ENCODE results near the gene ZRANB3. TPM values are rescaled to one million over a fixed set of nuclear protein-coding genes. Genes with fewer than 3 reads are reported as not detected.

Gene ZRANB3
- total and polyA plus RNA-seq, 4 donors = 2.5 to 7.2 (median 4.1) TPM

DNA sequence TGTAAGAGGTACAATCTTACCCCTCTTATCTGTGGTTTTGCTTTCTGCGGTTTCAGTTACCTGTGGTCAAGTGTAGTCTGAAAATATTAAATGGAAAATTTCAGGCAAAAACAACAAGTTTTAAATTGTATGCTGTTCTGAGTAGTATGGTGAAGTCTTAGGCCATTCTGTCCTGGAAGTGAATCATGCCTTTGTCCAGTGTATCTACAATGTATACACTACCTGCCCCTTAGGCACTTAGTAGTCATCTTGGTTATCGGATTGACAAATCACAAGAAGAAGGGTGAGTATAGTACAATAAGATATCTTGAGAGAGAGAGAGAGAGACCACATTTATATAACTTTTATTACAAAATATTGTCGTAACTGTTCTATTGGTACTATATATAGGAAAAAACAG, 435.4 kb downstream of the ZRANB3 start:
- 95% methylated on average over 3 of the region's 3 CpGs for WGBS

DNA sequence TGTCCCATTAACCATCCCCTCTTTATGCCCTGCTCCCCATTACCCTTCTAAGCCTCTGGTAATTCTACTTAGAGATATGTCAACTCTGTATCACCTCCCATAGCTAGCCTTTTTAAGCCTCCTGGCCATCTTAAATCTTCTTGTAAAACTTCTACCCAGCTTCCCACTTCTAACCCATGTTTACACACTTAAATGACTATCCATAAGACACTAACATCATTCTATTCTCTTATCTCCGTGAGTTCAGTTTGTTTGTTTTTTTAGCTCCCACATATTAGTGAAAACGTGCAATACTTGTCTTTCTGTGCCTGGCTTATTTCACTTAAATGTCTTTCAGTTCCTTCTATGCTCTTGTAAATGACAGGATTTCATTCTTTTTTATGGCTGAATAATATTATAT, 436.5 kb downstream of the ZRANB3 start:
- no peaks in the 10 kb centered on the region for H3K9me3 ChIP-seq (ENCODE audit: control insufficient read depth in 4 of 4, low read length in 3 of 4)
- DNase-seq (ENCODE audit: low spot score) = no peak
- TF ChIP-seq, protein P1, sequence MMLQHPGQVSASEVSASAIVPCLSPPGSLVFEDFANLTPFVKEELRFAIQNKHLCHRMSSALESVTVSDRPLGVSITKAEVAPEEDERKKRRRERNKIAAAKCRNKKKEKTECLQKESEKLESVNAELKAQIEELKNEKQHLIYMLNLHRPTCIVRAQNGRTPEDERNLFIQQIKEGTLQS (IDR thresholded peaks at IDR 0.05) = no peak
- TF ChIP-seq, protein P2, sequence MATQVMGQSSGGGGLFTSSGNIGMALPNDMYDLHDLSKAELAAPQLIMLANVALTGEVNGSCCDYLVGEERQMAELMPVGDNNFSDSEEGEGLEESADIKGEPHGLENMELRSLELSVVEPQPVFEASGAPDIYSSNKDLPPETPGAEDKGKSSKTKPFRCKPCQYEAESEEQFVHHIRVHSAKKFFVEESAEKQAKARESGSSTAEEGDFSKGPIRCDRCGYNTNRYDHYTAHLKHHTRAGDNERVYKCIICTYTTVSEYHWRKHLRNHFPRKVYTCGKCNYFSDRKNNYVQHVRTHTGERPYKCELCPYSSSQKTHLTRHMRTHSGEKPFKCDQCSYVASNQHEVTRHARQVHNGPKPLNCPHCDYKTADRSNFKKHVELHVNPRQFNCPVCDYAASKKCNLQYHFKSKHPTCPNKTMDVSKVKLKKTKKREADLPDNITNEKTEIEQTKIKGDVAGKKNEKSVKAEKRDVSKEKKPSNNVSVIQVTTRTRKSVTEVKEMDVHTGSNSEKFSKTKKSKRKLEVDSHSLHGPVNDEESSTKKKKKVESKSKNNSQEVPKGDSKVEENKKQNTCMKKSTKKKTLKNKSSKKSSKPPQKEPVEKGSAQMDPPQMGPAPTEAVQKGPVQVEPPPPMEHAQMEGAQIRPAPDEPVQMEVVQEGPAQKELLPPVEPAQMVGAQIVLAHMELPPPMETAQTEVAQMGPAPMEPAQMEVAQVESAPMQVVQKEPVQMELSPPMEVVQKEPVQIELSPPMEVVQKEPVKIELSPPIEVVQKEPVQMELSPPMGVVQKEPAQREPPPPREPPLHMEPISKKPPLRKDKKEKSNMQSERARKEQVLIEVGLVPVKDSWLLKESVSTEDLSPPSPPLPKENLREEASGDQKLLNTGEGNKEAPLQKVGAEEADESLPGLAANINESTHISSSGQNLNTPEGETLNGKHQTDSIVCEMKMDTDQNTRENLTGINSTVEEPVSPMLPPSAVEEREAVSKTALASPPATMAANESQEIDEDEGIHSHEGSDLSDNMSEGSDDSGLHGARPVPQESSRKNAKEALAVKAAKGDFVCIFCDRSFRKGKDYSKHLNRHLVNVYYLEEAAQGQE (IDR thresholded peaks at IDR 0.05) = no peak
- TF ChIP-seq NR2F2 (IDR thresholded peaks at IDR 0.05) (no peak), SP1 (IDR thresholded peaks at IDR 0.05) (no peak), FOXA2 (IDR thresholded peaks at IDR 0.05) (no peak), GABPA (IDR thresholded peaks at IDR 0.05 in 1 of 2, conservative IDR thresholded peaks at IDR 0.05 in 1 of 2) (no peak), RAD21 (IDR thresholded peaks at IDR 0.05) (no peak), JUND (IDR thresholded peaks at IDR 0.05) (no peak), RXRA (IDR thresholded peaks at IDR 0.05) (no peak), HNF4G (IDR thresholded peaks at IDR 0.05) (no peak), FOXA1 (IDR thresholded peaks at IDR 0.05) (no peak), EGR1 (IDR thresholded peaks at IDR 0.05; ENCODE audit: low read depth in 2 of 2) (no peak), YY1 (IDR thresholded peaks at IDR 0.05) (no peak), TAF1 (conservative IDR thresholded peaks at IDR 0.05) (no peak), HNF4A (conservative IDR thresholded peaks at IDR 0.05) (no peak)
- TF ChIP-seq, protein P3, sequence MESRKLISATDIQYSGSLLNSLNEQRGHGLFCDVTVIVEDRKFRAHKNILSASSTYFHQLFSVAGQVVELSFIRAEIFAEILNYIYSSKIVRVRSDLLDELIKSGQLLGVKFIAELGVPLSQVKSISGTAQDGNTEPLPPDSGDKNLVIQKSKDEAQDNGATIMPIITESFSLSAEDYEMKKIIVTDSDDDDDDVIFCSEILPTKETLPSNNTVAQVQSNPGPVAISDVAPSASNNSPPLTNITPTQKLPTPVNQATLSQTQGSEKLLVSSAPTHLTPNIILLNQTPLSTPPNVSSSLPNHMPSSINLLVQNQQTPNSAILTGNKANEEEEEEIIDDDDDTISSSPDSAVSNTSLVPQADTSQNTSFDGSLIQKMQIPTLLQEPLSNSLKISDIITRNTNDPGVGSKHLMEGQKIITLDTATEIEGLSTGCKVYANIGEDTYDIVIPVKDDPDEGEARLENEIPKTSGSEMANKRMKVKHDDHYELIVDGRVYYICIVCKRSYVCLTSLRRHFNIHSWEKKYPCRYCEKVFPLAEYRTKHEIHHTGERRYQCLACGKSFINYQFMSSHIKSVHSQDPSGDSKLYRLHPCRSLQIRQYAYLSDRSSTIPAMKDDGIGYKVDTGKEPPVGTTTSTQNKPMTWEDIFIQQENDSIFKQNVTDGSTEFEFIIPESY (IDR thresholded peaks at IDR 0.05) = no peak
- TF ChIP-seq, protein P4, sequence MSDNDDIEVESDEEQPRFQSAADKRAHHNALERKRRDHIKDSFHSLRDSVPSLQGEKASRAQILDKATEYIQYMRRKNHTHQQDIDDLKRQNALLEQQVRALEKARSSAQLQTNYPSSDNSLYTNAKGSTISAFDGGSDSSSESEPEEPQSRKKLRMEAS (IDR thresholded peaks at IDR 0.05) = no peak
- TF ChIP-seq, protein P5, sequence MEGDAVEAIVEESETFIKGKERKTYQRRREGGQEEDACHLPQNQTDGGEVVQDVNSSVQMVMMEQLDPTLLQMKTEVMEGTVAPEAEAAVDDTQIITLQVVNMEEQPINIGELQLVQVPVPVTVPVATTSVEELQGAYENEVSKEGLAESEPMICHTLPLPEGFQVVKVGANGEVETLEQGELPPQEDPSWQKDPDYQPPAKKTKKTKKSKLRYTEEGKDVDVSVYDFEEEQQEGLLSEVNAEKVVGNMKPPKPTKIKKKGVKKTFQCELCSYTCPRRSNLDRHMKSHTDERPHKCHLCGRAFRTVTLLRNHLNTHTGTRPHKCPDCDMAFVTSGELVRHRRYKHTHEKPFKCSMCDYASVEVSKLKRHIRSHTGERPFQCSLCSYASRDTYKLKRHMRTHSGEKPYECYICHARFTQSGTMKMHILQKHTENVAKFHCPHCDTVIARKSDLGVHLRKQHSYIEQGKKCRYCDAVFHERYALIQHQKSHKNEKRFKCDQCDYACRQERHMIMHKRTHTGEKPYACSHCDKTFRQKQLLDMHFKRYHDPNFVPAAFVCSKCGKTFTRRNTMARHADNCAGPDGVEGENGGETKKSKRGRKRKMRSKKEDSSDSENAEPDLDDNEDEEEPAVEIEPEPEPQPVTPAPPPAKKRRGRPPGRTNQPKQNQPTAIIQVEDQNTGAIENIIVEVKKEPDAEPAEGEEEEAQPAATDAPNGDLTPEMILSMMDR (IDR thresholded peaks at IDR 0.05; ENCODE audit: low read depth, low read length, missing input control) = no peak
- H3K4me1 ChIP-seq (ENCODE audit: control insufficient read depth in 4 of 4, insufficient read depth in 4 of 4, low read length in 3 of 4) = peaks cover 0 to 14% (median 6%) of the 10 kb centered on the region in 4 donors
- no peak overlapping the region for H3K27ac ChIP-seq (ENCODE audit: low read depth in 1 of 2, low read length in 2 of 2)
- H3K9ac ChIP-seq (ENCODE audit: low read depth in 1 of 2, low read length in 2 of 2) = no peak overlapping the region
- no peak overlapping the region for H3K4me3 ChIP-seq (ENCODE audit: low read depth in 1 of 3, low read length in 3 of 3)
- 87% methylated on average over 2 of the region's 2 CpGs for WGBS
- H3K36me3 ChIP-seq (ENCODE audit: control insufficient read depth in 4 of 4, insufficient read depth in 3 of 4, low read depth in 1 of 4, low read length in 3 of 4) = peaks cover 2 to 14% (median 9%) of the 10 kb centered on the region in 4 donors
- no peaks in the 10 kb centered on the region for H3K27me3 ChIP-seq (ENCODE audit: control insufficient read depth in 4 of 4, insufficient read depth in 4 of 4, low read length in 3 of 4)

More for the DNA sequence above, 435.4 kb downstream of the ZRANB3 start:
- no peak overlapping the region for H3K27ac ChIP-seq (ENCODE audit: low read depth in 1 of 2, low read length in 2 of 2)
- peaks cover 0 to 14% (median 9%) of the 10 kb centered on the region in 4 donors for H3K4me1 ChIP-seq (ENCODE audit: control insufficient read depth in 4 of 4, insufficient read depth in 4 of 4, low read length in 3 of 4)
- H3K9me3 ChIP-seq (ENCODE audit: control insufficient read depth in 4 of 4, low read length in 3 of 4) = no peaks in the 10 kb centered on the region
- H3K9ac ChIP-seq (ENCODE audit: low read depth in 1 of 2, low read length in 2 of 2) = no peak overlapping the region
- H3K27me3 ChIP-seq (ENCODE audit: control insufficient read depth in 4 of 4, insufficient read depth in 4 of 4, low read length in 3 of 4) = no peaks in the 10 kb centered on the region
- peaks cover 2 to 14% (median 9%) of the 10 kb centered on the region in 4 donors for H3K36me3 ChIP-seq (ENCODE audit: control insufficient read depth in 4 of 4, insufficient read depth in 3 of 4, low read depth in 1 of 4, low read length in 3 of 4)
- no peak overlapping the region for H3K4me3 ChIP-seq (ENCODE audit: low read depth in 1 of 3, low read length in 3 of 3)
- TF ChIP-seq JUND (IDR thresholded peaks at IDR 0.05) (no peak), NR2F2 (IDR thresholded peaks at IDR 0.05) (no peak), FOXA2 (IDR thresholded peaks at IDR 0.05) (no peak), YY1 (IDR thresholded peaks at IDR 0.05) (no peak), FOXA1 (IDR thresholded peaks at IDR 0.05) (no peak), HNF4A (conservative IDR thresholded peaks at IDR 0.05) (no peak)
- TF ChIP-seq, protein P1 (IDR thresholded peaks at IDR 0.05) = no peak
- no peak for DNase-seq (ENCODE audit: low spot score)

Data from liver (tissue), 9 donors.